Measurements from ENCODE around the gene PIM2. TPM values are rescaled to one million over a fixed set of nuclear protein-coding genes. Genes with fewer than 3 reads are reported as not detected.
A peak's percentile ranks its signal among the peaks of the same experiment; 100 is the strongest.

The PIM2 gene
- total RNA-seq, 4 donors from 2014 or later = 2.3 to 3.5 (median 2.4) TPM

DNA sequence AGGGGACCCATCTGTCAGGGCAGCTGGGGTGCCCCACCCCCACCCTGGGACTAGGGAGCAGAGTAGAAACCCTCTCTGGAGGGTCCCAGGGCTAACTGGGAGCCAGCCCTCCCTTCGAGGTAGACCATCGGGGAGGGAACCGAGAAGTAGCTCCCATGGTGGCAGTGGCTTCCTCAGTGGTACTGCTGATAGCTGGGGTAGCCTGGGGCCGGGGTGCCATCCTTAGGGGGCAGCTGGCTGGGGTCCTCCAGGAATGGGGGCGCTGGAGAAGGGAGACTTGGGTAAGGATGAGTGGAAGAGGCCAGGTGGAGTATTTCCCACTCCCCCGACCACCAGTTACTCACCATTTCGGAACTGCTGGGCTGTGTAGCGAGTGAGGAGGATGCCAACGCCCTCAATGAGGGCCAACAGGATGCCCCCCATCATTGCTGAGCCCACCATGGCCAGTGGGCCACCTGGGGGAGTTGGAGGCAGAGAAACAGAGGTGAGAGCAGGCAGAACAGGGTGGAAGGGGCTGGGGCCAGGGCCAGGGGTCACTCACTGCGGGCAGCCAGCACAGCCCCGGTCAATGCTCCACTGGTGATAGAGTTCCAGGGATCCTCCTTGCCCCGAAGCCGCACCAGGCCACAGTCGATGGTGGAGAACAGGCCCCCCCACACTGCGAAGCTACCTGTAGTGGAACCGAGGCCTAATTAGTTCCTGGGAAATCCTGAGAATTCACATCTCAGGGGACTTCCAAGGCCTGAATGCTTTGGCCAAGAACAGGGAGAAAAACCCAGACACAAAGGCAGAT, 25.1 kb downstream of the PIM2 start:
- Histone ChIP-seq H3K27me3 (no peaks in the 10 kb centered on the region), H3K9me3 (no peaks in the 10 kb centered on the region), H3K27ac (no peak overlapping the region), H3K36me3 (peaks cover 0 to 4% of the 10 kb centered on the region in 2 donors), H3K4me3 (no peak overlapping the region), H3K4me1 (peaks cover 5 to 9% of the 10 kb centered on the region in 2 donors)
- intact Hi-C loops (cut with DNase I; ENCODE audit: low total_unique reads) (loop anchor here (5.0 to 10.0 kb wide), 3 partner anchors 149 to 271 kb away; partner anchors contain the start of genes MAGIX and TFE3), in situ Hi-C loops (cut with MboI; ENCODE audit: low sequenced_read_pairs in 4 of 4) (loop anchor here in 1 of 4 donors (10.0 kb wide), 1 partner anchor 89 kb away; the partner anchor contains the start of gene HDAC6)
- ATAC-seq = no peak
- TF ChIP-seq, protein P1, sequence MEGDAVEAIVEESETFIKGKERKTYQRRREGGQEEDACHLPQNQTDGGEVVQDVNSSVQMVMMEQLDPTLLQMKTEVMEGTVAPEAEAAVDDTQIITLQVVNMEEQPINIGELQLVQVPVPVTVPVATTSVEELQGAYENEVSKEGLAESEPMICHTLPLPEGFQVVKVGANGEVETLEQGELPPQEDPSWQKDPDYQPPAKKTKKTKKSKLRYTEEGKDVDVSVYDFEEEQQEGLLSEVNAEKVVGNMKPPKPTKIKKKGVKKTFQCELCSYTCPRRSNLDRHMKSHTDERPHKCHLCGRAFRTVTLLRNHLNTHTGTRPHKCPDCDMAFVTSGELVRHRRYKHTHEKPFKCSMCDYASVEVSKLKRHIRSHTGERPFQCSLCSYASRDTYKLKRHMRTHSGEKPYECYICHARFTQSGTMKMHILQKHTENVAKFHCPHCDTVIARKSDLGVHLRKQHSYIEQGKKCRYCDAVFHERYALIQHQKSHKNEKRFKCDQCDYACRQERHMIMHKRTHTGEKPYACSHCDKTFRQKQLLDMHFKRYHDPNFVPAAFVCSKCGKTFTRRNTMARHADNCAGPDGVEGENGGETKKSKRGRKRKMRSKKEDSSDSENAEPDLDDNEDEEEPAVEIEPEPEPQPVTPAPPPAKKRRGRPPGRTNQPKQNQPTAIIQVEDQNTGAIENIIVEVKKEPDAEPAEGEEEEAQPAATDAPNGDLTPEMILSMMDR (IDR thresholded peaks at IDR 0.05 in 4 of 5, conservative IDR thresholded peaks at IDR 0.05 in 1 of 5) = no peak
- TF ChIP-seq POLR2A (IDR thresholded peaks at IDR 0.05) = no peak
- no peak for DNase-seq

DNA sequence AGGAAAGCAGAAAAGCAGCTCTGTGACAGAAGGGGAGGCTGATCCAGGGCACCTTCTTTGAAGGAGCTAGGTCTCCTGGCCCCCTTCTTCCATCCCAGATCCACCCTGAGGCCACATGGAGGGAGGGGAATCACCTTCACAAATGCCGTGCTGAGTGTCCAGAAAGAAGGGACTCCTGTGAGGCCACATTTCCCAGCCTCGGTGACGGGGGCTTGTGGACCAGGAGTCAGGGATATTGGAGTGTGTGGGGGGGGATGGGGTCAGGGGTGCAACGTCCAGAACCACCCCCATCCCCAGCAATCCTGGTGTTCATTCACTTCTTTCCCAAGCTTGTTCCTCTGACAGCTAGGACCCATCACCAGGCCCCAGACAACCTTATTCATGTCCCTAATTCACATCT, 25.9 kb downstream of the PIM2 start:
- Histone ChIP-seq H3K4me3 (no peak overlapping the region), H3K27ac (no peak overlapping the region), H3K27me3 (no peaks in the 10 kb centered on the region), H3K36me3 (peaks cover 0 to 4% of the 10 kb centered on the region in 2 donors), H3K4me1 (peaks cover 5 to 9% of the 10 kb centered on the region in 2 donors), H3K9me3 (no peaks in the 10 kb centered on the region)
- ATAC-seq (no peak), DNase-seq (no peak)
- TF ChIP-seq, protein P1 (IDR thresholded peaks at IDR 0.05 in 4 of 5, conservative IDR thresholded peaks at IDR 0.05 in 1 of 5) = no peak
- TF ChIP-seq POLR2A (IDR thresholded peaks at IDR 0.05) = no peak
- intact Hi-C loops (cut with DNase I; ENCODE audit: low total_unique reads) = loop anchor here (5.0 to 10.0 kb wide), 3 partner anchors 149 to 272 kb away; partner anchors contain the start of genes MAGIX and TFE3
- in situ Hi-C loops (cut with MboI; ENCODE audit: low sequenced_read_pairs in 4 of 4) = loop anchor here in 1 of 4 donors (10.0 kb wide), 1 partner anchor 88 kb away; the partner anchor contains the start of gene HDAC6

DNA sequence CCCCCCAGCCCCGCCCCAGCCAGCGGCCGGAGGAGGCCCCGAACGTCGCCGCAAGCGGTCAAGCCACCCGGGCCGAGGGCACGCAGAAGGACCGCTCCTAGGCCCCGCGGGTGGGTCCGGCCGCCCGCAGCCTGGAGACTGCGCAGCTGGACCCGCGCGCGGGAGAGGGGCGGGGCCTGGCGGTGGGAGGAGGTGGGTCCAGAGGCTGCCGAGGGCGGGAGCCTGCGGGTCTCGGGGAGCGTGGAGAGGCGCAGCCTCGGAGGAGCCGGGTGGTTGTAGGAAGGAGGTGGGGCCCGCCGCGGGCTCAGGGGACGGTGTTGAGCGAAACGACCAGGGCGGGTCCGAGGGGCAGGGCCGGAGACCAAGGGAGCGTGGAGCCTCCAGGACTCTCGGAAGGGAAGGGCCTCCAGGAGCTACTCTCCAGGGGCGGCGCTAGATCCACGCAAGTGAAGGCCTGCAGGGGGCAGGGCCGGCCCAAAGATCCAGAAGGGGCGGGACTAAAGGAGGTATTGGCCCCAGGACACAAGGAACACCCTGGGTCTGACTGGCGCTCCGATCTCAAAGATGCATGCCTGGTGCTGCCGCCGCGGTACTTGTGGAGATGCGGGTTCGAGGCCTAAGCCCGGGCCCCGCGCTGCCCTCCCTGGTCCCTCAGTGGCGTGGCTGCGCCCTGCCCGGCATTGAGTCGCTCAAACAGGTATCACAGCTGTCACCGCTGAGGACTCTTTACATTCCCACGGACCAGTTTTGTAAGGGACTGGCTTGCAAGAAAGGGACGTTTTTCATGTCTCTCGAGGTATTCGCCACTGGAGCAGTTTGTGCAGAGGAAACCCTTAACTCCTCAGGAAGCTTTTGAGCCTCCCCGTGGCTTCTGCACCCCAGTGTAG, 27.2 kb downstream of the PIM2 start:
- peak in 1 of 2 donors; percentile 4 for TF ChIP-seq POLR2A (IDR thresholded peaks at IDR 0.05)
- TF ChIP-seq, protein P1 (IDR thresholded peaks at IDR 0.05 in 4 of 5, conservative IDR thresholded peaks at IDR 0.05 in 1 of 5) = peak; percentile 25 to 64 (median 52)
- Histone ChIP-seq H3K4me3 (peak overlapping the region; percentile 64 to 75 (median 68)), H3K9me3 (no peaks in the 10 kb centered on the region), H3K27me3 (no peaks in the 10 kb centered on the region), H3K27ac (peak overlapping the region; percentile 49 to 84 (median 78)), H3K36me3 (peaks cover 0 to 4% of the 10 kb centered on the region in 2 donors), H3K4me1 (peaks cover 5 to 8% of the 10 kb centered on the region in 2 donors)
- in situ Hi-C loops (cut with MboI; ENCODE audit: low sequenced_read_pairs in 4 of 4) (loop anchor here in 1 of 4 donors (10.0 kb wide), 1 partner anchor 87 kb away; the partner anchor contains the start of gene HDAC6), intact Hi-C loops (cut with DNase I; ENCODE audit: low total_unique reads) (loop anchor here (1.0 to 10.0 kb wide), 4 partner anchors 26 to 273 kb away; partner anchors contain the start of genes MAGIX and TFE3)
- DNase-seq (peak; percentile 76 to 81), ATAC-seq (peak; percentile 96 to 97)

DNA sequence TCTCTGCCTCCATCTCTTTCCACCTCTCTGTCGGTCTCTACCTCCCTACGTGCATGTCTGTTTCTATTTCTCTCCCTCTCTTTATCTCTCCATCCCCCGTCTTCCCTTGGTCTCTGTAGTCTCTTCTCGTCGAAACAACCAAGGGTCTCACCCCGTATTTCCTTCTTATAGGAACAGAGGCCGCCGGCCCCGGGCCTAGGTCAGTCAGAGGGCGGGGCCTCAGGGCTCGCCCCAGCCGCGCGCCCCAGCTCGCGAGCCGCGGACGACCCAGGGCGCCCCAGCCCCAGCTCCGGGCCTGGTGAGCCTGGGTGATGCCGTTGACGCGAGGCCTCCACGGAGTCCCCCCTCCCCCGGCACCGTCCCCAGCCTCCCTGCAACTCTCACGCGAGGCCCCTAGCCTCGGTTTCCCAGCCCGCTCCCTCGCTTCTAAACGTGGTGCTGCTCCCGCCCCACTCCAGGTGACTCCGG, 27.9 kb downstream of the PIM2 start:
- ATAC-seq (peak; percentile 44 to 51), DNase-seq (no peak)
- Histone ChIP-seq H3K27ac (peak overlapping the region; percentile 49 to 84 (median 78)), H3K4me3 (peak overlapping the region; percentile 64 to 75 (median 68)), H3K36me3 (peaks cover 0 to 4% of the 10 kb centered on the region in 2 donors), H3K9me3 (no peaks in the 10 kb centered on the region), H3K27me3 (no peaks in the 10 kb centered on the region), H3K4me1 (peaks cover 4 to 5% of the 10 kb centered on the region in 2 donors)
- in situ Hi-C loops (cut with MboI; ENCODE audit: low sequenced_read_pairs in 4 of 4) (loop anchor here in 1 of 4 donors (10.0 kb wide), 1 partner anchor 86 kb away; the partner anchor contains the start of gene HDAC6), intact Hi-C loops (cut with DNase I; ENCODE audit: low total_unique reads) (loop anchor here (1.0 to 10.0 kb wide), 4 partner anchors 26 to 274 kb away; partner anchors contain the start of genes MAGIX and TFE3)
- no peak for TF ChIP-seq POLR2A (IDR thresholded peaks at IDR 0.05)
- TF ChIP-seq, protein P1 (IDR thresholded peaks at IDR 0.05 in 4 of 5, conservative IDR thresholded peaks at IDR 0.05 in 1 of 5) = no peak
